Testis (tissue), 2 donors: ENCODE measurements around the gene CDKAL1.

Experiments
- POLR2A ChIP-seq: fragments of 450-650 bp; IDR thresholded peaks from one replicate; pipeline ENCODE4 v1.6.1; 2017; ENCODE audit warnings: antibody characterized with exemption, mild to moderate bottlenecking, moderate library complexity
- TF ChIP-seq, protein P1 (sequence below), 3 experiments: fragments of 450-650 bp in 2 of 3; fragments of 200-600 bp in 1 of 3; sonication (generic) in 1 of 3; IDR thresholded peaks; one replicate each; pipeline ENCODE4 v1.5.1; 2016 to 2019; ENCODE audit warnings: antibody characterized with exemption in 3 of 3, mild to moderate bottlenecking in 2 of 3, moderate library complexity in 1 of 3

DNA sequence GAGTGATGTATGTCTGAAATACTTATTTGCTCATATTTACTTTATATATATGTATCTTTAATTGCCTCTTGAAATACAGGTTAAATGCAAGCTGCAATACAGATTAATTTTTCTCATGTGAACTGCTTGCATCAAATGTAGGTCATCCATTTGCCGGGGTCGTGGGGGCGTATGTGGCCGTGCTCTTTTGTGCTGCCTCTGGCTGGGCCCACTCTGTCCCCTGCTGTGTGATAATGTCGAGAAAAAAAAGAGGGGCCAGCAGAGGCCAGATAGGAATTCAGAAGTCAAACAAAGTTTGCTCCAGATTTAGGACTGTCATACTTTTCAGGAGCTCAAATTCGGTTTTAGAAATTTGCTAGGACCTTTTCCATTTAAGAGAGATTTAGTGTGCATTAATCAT is 599.6 kb downstream of the CDKAL1 start:
- TF ChIP-seq, protein P1, sequence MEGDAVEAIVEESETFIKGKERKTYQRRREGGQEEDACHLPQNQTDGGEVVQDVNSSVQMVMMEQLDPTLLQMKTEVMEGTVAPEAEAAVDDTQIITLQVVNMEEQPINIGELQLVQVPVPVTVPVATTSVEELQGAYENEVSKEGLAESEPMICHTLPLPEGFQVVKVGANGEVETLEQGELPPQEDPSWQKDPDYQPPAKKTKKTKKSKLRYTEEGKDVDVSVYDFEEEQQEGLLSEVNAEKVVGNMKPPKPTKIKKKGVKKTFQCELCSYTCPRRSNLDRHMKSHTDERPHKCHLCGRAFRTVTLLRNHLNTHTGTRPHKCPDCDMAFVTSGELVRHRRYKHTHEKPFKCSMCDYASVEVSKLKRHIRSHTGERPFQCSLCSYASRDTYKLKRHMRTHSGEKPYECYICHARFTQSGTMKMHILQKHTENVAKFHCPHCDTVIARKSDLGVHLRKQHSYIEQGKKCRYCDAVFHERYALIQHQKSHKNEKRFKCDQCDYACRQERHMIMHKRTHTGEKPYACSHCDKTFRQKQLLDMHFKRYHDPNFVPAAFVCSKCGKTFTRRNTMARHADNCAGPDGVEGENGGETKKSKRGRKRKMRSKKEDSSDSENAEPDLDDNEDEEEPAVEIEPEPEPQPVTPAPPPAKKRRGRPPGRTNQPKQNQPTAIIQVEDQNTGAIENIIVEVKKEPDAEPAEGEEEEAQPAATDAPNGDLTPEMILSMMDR (IDR thresholded peaks at IDR 0.05): no peak
- no peak for TF ChIP-seq POLR2A
